Activated naive CD4-positive, alpha-beta T cell treated with anti-CD3 and anti-CD28 coated beads for 36 hours (primary cell): ENCODE measurements around the gene TAAR2. TPM values are rescaled to one million over a fixed set of nuclear protein-coding genes. Genes with fewer than 3 reads are reported as not detected.
"Not testable (repeated sequence)": the region's sequence is repeated elsewhere in the genome, so short reads cannot be mapped to it uniquely, and the experiment has no call there.

ENCODE experiments used
- CTCF ChIA-PET: fragments of 350-600 bp; sonication (Branson Sonifier 250); formaldehyde crosslinking; loops from one replicate; lab custom pipeline; 2021; ENCODE audit warnings: antibody characterized with exemption; lab: Charles Lee
- DNase-seq: peaks from one replicate; pipeline ENCODE4 v3.0.0-alpha.2; 2020
- H3K27ac Mint-ChIP-seq: one replicate; pipeline ENCODE4 v1.8.0; 2021; ENCODE audit warnings: mild to moderate bottlenecking, mixed read lengths
- H3K27me3 Mint-ChIP-seq: one replicate; pipeline ENCODE4 v1.8.0; 2021; ENCODE audit warnings: low read depth, mixed read lengths
- H3K36me3 Mint-ChIP-seq: one replicate; pipeline ENCODE4 v1.8.0; 2021; ENCODE audit warnings: low read depth, mixed read lengths
- H3K4me1 Mint-ChIP-seq: one replicate; pipeline ENCODE4 v1.8.0; 2021; ENCODE audit warnings: low read depth, mixed read lengths
- H3K4me3 Mint-ChIP-seq: one replicate; pipeline ENCODE4 v1.8.0; 2021; ENCODE audit warnings: mild to moderate bottlenecking, moderate library complexity, mixed read lengths
- H3K9me3 Mint-ChIP-seq: one replicate; pipeline ENCODE4 v1.8.0; 2021; ENCODE audit warnings: mixed read lengths
- intact Hi-C: fragments of 100-400 bp; cut with micrococcal nuclease; formaldehyde crosslinking; loops from one replicate; pipeline ENCODE4 v1.15.1; 2023
- total RNA-seq, 2 experiments: library from RNA; stranded (reverse); gene quantifications; one replicate each; pipeline ENCODE4 v1.2.3, GENCODE V29; 2021

Gene TAAR2
- total RNA-seq, 2 experiments from 2014 or later = not detected

DNA sequence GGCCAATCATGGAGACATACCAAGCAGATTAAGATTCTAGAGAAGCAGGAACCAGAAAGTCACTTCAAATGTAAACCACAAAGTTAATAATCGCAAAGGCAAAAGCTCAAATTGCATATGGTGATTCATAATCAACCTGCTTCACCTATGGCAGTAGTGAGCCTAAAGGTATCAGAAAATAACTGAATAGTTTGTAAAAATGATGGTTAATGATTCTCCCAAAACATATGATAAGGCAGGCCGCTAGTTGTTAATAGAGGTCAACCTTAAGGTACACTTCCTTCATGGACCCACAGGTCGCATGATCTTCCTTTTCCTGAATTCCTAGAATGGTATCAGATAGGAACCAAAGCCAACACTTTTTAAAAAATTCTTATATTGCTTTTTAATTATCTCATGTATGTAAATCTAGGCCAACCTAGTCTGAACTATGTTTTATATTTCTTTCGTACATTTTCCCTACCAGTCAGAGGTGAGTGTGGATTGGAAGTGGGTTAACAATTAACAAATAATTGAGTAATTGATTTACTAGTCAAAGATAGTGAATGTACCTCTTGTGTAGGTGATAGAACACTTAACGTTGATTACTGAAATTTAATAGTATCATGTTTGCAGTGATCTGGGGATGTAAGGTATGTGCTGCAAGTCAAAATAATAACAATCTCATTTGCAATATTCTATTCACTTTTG, 16.4 kb downstream of the TAAR2 start:
- Mint-ChIP-seq H3K4me1 (no peaks in the 10 kb centered on the region), H3K27me3 (peaks cover 3% of the 10 kb centered on the region), H3K36me3 (no peaks in the 10 kb centered on the region), H3K9me3 (no peaks in the 10 kb centered on the region), H3K27ac (no peak overlapping the region), H3K4me3 (no peak overlapping the region)
- intact Hi-C loops = no loop called here
- CTCF ChIA-PET = no interaction called here
- no peak for DNase-seq

DNA sequence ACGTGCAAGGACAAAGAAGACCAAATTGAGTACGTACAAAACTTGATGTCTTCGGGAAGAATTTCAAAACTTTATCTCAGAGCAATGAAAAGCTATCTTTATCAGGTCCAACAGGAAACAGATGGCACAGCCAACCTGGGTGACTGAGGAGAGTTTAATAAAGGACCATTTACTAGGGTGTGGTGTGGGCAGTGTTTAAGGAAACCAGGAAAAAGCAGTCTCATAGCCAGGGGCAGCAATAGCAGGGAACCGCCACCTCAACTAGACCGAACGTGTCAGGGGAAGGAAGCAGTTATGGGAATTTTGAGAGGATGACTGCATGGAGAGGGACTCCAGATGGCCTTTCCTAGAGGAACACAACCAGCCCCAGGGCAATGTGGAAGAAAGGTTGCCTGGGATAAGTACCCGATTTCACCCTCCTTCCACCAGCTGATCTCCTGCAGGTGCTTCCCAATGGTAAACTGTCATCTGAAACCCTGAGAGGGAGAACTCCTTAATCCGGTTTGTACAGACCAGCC, 19.4 kb downstream of the TAAR2 start:
- intact Hi-C loops = no loop called here
- Mint-ChIP-seq H3K4me1 (no peaks in the 10 kb centered on the region), H3K27ac (no peak overlapping the region), H3K27me3 (peaks cover 8% of the 10 kb centered on the region), H3K9me3 (no peaks in the 10 kb centered on the region), H3K36me3 (no peaks in the 10 kb centered on the region), H3K4me3 (no peak overlapping the region)
- CTCF ChIA-PET = interaction anchor here (0.5 kb wide), 1 partner anchor 77 kb away, joined by 3 read pairs; no protein-coding TSS in a partner anchor
- DNase-seq = no peak

DNA sequence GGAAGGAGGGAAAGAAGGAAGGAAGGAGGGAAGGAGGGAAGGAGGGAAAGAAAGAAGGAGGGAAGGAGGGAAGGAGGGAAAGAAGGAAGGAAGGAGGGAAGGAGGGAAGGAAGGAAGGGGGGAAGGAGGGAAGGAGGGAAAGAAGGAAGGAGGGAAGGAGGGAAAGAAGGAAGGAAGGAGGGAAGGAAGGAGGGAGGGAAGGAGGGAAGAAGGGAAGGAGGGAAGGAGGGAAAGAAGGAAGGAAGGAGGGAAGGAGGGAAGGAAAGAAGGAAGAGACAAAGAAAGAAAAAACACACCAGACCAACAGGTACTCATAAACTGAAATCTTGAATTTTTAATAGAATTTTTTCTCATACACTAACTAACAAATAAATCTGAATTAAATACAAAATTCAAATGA, 23.2 kb downstream of the TAAR2 start:
- H3K36me3 Mint-ChIP-seq, H3K4me3 Mint-ChIP-seq, H3K27ac Mint-ChIP-seq, H3K9me3 Mint-ChIP-seq, H3K4me1 Mint-ChIP-seq, intact Hi-C loops, DNase-seq: not testable (repeated sequence)
- H3K27me3 Mint-ChIP-seq = peaks cover 19% of the 10 kb centered on the region
- CTCF ChIA-PET = interaction anchor here (0.8 kb wide), 1 partner anchor 117 kb away, joined by 4 read pairs; no protein-coding TSS in a partner anchor

DNA sequence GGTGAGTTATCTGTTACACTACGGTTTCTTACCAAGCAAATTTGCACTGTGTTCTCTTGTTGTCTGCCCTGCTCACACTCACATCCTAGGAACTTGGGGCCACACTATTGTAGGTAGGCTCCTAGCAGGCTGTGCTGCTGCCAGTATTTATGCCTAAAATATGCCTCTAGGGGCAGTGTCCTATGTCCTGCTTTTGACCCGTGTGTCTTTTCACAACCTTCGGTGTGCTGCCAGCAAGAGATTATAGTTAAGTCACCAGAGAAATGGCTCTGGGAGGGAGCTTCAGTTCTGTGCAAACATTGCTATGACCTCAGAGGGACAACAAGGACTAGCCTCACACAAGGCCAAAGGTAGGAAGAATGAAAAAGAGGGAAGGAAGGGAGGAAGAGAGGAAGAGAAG, 25.6 kb downstream of the TAAR2 start:
- intact Hi-C loops = no loop called here
- Mint-ChIP-seq H3K4me1 (no peaks in the 10 kb centered on the region), H3K27me3 (peaks cover 29% of the 10 kb centered on the region), H3K4me3 (no peak overlapping the region), H3K9me3 (no peaks in the 10 kb centered on the region), H3K27ac (no peak overlapping the region), H3K36me3 (no peaks in the 10 kb centered on the region)
- no peak for DNase-seq
- CTCF ChIA-PET = no interaction called here

DNA sequence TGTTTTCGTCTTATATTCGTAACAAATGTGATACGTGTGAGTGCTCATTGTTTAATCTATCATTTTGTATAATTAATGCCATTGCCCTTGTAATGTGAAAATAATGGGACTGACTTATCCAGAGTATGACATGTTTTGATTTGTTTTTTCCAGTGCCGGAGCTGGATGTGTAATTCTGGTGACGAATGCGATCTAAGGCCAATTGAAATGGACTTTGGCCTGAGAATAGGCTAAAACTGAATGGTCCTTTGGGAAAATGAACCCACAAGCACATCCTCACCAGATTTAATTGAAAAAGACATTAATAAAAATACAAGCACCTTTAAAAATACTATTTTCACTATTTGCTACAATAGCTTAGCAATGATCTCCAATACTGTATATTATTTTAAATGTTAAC, 27.9 kb downstream of the TAAR2 start:
- no peak overlapping the region for H3K4me3 Mint-ChIP-seq
- CTCF ChIA-PET = no interaction called here

DNA sequence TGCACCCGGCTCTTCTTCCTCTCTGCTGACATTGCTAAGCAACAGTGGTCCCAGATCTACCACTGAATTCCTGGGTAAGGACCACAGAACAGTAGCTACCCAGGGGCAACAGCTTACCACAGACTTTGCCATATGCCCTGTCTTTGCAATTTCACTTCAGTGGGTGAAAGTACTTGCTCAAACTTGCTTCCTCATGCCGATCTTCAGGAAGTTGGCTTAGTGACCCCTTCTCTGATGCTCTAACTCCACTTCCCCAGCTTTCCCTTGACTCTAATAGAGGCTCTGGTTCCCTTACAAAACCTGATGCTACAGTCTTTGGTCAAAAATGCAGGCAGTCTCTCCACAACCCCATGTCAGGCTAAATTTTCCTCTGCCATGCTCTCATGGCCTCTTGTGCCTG, 31.2 kb downstream of the TAAR2 start:
- Mint-ChIP-seq H3K27me3 (peaks cover 23% of the 10 kb centered on the region), H3K4me3 (no peak overlapping the region), H3K9me3 (no peaks in the 10 kb centered on the region), H3K36me3 (no peaks in the 10 kb centered on the region), H3K4me1 (no peaks in the 10 kb centered on the region), H3K27ac (no peak overlapping the region)
- DNase-seq = no peak
- intact Hi-C loops = no loop called here
- CTCF ChIA-PET = no interaction called here

More for the DNA sequence above, 27.9 kb downstream of the TAAR2 start:
- H3K9me3 Mint-ChIP-seq = no peaks in the 10 kb centered on the region
- H3K4me1 Mint-ChIP-seq = no peaks in the 10 kb centered on the region
- H3K36me3 Mint-ChIP-seq = no peaks in the 10 kb centered on the region
- intact Hi-C loops = no loop called here
- no peak for DNase-seq
- peaks cover 29% of the 10 kb centered on the region for H3K27me3 Mint-ChIP-seq
- no peak overlapping the region for H3K27ac Mint-ChIP-seq

DNA sequence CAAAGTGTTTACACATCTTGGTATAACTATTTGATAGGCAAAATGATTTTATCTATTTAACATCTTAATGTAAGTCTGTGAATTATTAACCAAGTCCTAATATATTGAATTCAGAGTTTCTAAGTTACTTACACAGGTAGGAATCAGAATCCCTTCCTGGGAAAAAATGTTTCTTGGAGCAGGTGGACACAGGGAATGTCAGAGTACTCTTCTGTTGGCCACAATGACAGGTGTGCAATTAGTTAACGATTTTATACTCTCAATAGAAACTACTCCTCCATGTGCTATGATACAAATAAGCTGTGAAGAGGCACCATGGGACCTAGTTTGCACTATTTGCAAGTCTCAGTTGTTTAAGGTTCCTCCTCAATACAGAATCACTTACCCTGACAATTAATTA, 33.7 kb downstream of the TAAR2 start:
- no peaks in the 10 kb centered on the region for H3K4me1 Mint-ChIP-seq
- peaks cover 23% of the 10 kb centered on the region for H3K27me3 Mint-ChIP-seq
- DNase-seq = no peak
- H3K9me3 Mint-ChIP-seq = no peaks in the 10 kb centered on the region
- CTCF ChIA-PET = interaction anchor here (0.9 kb wide), 1 partner anchor 60 kb away, joined by 4 read pairs; no protein-coding TSS in a partner anchor
- intact Hi-C loops = no loop called here
- no peak overlapping the region for H3K27ac Mint-ChIP-seq
- no peaks in the 10 kb centered on the region for H3K36me3 Mint-ChIP-seq
- H3K4me3 Mint-ChIP-seq = no peak overlapping the region

DNA sequence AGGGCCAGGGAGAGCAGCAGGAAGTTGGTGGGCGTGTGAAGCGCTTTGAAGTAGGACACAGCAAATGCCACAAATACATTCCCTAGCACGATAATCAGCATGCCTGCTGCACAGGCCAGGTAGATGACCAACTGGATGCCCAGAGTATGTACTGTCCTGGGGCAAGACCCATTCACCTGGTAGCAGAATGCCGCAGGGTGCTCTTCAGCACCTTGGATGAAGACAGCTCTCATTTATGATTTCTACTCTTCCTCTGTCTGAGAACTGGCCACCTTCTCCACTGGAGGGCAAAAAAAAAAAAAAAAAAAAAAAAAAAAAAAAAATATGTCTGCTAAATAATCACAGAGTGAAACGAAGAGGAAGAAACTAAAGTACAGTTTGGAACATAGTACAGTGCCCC, 34.6 kb downstream of the TAAR2 start, which contains the start of gene TAAR5:
TAAR5 (minus strand) TSS at position 288 of the 400 bp plus-strand sequence; CDS start at position 233, 55 bp downstream.
- DNase-seq = no peak
- H3K4me1 Mint-ChIP-seq = no peaks in the 10 kb centered on the region
- no peak within 1 kb of the TSS for H3K27ac Mint-ChIP-seq
- CTCF ChIA-PET = interaction anchor here (0.5 to 0.9 kb wide), 2 partner anchors 59 to 1668 kb away, joined by 3 to 4 read pairs; no protein-coding TSS in a partner anchor
- no peaks in the 10 kb centered on the region for H3K9me3 Mint-ChIP-seq
- no peaks in the 10 kb centered on the region for H3K36me3 Mint-ChIP-seq
- H3K27me3 Mint-ChIP-seq = peaks cover 17% of the 10 kb centered on the region
- H3K4me3 Mint-ChIP-seq = no peak within 1 kb of the TSS
- intact Hi-C loops = no loop called here

DNA sequence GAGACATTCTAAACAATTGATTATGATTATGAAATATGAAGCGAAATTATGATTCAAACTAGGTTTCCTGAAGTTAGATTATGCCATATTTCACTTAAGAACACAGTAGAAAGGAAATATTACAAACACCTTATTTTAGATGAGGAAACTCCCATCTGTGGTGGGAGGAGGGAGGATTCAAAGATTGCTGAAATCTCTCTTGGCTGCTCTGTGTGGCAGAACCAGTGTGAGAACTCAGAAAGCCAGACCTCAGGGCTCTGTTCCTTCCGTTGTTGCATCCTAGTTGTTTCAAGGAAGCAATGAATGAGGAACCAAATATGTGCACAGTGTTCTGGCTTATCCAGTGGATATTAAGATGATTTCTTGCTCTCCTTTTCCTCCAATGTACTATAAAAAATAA, 36.7 kb downstream of the TAAR2 start:
- H3K4me1 Mint-ChIP-seq = no peaks in the 10 kb centered on the region
- no peaks in the 10 kb centered on the region for H3K9me3 Mint-ChIP-seq
- CTCF ChIA-PET = no interaction called here
- no peak overlapping the region for H3K4me3 Mint-ChIP-seq
- intact Hi-C loops = no loop called here
- peaks cover 14% of the 10 kb centered on the region for H3K27me3 Mint-ChIP-seq
- no peak for DNase-seq
- H3K27ac Mint-ChIP-seq = no peak overlapping the region
- H3K36me3 Mint-ChIP-seq = no peaks in the 10 kb centered on the region

DNA sequence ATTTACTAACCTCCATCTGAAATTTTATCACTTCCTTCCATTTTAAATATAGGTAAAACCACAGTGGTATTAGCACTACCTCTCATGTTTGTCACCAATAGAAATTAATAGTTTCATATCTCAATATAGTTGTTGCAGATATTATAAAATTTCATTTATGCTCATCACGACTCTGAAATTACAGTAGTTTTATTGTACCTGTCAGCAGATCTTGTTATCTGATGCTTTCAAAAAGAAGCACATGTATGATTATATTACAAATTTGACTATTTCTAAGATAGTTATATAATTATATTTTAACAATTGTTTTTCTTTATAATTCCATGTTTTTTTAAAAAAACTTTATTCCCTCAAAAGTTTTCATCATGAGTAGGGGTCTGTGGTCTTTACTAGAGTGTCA, 39.4 kb downstream of the TAAR2 start:
- Mint-ChIP-seq H3K36me3 (no peaks in the 10 kb centered on the region), H3K27me3 (peaks cover 26% of the 10 kb centered on the region), H3K27ac (no peak overlapping the region), H3K4me1 (no peaks in the 10 kb centered on the region), H3K9me3 (no peaks in the 10 kb centered on the region), H3K4me3 (no peak overlapping the region)
- CTCF ChIA-PET = no interaction called here
- no peak for DNase-seq
- intact Hi-C loops = no loop called here

DNA sequence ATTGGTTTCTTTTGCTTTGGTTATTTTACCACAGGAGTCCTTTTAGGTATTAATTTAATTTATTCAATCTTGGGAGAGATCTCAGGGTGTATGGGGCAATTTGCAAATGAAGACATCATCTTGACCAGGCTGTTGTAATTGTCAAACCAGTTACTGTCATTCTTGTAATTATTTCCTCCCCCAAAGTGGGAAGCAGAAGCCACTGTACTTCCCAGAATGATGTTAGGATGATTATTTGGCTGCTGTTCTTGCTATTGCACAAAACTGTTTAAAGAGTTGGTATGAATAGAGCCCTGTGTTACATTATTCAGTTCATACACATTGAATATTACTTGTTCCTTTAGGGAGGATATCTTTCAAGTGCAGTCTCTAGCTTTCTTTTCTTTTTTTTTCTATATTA, 52.3 kb downstream of the TAAR2 start:
- Mint-ChIP-seq H3K4me1 (no peaks in the 10 kb centered on the region), H3K36me3 (no peaks in the 10 kb centered on the region), H3K27ac (no peak overlapping the region), H3K4me3 (no peak overlapping the region), H3K27me3 (peaks cover 36% of the 10 kb centered on the region), H3K9me3 (no peaks in the 10 kb centered on the region)
- CTCF ChIA-PET = no interaction called here
- no peak for DNase-seq
- intact Hi-C loops = no loop called here

DNA sequence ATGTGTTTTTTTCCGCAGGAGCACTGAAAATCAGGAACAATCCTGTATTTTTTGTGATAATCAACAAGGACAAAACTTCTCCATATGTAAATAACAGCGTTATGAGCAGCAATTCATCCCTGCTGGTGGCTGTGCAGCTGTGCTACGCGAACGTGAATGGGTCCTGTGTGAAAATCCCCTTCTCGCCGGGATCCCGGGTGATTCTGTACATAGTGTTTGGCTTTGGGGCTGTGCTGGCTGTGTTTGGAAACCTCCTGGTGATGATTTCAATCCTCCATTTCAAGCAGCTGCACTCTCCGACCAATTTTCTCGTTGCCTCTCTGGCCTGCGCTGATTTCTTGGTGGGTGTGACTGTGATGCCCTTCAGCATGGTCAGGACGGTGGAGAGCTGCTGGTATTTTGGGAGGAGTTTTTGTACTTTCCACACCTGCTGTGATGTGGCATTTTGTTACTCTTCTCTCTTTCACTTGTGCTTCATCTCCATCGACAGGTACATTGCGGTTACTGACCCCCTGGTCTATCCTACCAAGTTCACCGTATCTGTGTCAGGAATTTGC, 53.8 kb downstream of the TAAR2 start, which contains the start of gene TAAR6:
TAAR6 (plus strand) TSS at position 102 of the 557 bp plus-strand sequence; CDS start at position 102, 0 bp downstream.
- Mint-ChIP-seq H3K27ac (no peak within 1 kb of the TSS), H3K4me1 (no peaks in the 10 kb centered on the region)

More for the DNA sequence above, 53.8 kb downstream of the TAAR2 start, which contains the start of gene TAAR6:
- CTCF ChIA-PET = no interaction called here
- H3K9me3 Mint-ChIP-seq = no peaks in the 10 kb centered on the region
- no peaks in the 10 kb centered on the region for H3K36me3 Mint-ChIP-seq
- H3K4me3 Mint-ChIP-seq = no peak within 1 kb of the TSS
- peaks cover 35% of the 10 kb centered on the region for H3K27me3 Mint-ChIP-seq
- DNase-seq = no peak
- intact Hi-C loops = no loop called here
